GM19467 (cell line): ENCODE results near the gene NPPB.

Source experiments
- ATAC-seq: cut with Tn5 transposase; IDR thresholded peaks from one replicate; pipeline ENCODE4 v1.9.1; 2021; ENCODE audit warnings: mild to moderate bottlenecking, moderate library complexity; ENCODE audit not compliant: unreplicated experiment

NPPB gene

DNA sequence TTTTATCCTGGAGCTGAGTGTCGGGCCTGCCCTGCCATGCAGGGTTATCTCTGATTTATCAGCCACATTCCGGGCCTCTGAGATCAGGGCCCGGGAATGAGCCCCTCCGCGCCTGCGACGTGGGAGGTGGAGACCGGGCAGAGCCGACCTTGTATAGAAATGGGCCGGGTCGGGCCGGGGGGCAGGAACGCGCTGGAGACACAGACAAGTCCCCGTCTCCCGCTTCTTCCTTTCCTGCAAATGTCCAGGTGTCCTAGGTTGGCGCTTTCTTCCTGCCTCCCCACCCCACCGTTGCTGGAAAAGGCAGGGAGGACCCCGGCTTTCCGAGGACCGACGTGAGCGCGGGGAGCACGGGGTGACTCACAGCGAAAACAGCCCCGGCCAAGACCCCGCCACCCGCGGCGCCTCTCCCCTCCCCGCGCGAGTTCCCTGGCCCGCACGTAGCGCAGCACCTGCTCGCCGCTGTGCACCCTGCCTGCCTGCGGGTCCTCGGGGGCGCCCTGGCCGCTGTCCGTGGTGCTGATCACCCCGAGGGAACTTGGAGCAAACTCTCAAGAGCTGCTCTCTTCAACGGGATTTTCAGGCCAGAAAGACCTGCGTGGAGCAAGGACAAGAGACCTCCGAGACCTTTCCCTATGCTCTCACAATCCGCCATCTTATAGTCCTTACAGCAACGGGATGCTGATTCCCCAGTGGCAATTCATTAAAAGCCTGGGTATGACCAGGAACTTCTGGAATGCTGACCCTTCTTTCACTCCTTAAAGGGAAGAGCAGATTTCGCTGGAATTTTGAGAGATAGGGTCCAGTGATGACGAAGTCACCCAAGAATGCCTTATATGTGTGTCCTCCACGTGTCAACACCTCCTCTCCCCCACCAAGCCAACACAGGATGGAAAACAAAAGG is 475 bp upstream of the NPPB start:
- no peak for ATAC-seq

DNA sequence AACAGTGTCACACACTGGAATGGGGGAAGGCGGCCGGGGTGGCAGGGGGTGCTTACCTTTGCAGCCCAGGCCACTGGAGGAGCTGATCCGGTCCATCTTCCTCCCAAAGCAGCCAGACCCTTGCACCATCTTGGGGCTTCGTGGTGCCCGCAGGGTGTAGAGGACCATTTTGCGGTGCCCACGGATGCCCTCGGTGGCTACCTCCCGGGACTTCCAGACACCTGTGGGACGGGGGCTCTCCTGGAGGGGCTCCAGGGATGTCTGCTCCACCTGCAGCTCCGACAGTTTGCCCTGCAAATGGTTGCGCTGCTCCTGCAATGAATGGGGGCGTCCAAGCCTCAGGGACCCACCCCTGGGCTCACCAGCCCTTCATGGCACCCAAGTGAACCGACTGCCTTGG is 587 bp downstream of the NPPB start:
- no peak for ATAC-seq

DNA sequence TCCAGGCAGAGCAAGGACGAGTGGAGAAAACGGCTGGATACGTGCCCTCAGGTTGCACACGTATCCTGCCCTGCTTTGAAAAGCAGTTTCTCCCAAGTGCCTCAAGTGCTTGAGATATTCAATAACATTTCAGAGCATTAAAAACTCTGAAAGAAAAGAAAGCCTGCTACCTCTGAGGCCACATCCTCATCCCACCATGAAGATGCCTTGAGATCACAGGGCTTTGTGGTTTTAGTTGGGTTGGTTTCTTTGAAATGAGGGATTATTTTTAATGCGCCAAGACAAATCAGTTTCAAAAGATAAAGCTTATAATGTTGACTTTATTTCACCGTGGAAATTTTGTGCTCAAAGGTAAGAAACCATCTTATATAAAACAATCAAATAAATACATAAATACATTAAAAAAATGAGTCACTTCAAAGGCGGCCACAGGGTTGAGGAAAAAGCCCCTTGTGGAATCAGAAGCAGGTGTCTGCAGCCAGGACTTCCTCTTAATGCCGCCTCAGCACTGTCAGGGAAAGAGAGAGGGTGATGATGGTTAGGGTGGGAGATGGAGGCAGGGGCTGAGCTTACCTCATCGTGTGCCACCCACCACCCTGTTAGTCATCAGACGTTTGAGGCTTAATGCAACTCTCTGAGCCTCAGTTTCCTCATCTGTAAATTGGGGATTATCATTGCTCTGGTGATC is 1.4 kb downstream of the NPPB start:
- ATAC-seq = no peak

DNA sequence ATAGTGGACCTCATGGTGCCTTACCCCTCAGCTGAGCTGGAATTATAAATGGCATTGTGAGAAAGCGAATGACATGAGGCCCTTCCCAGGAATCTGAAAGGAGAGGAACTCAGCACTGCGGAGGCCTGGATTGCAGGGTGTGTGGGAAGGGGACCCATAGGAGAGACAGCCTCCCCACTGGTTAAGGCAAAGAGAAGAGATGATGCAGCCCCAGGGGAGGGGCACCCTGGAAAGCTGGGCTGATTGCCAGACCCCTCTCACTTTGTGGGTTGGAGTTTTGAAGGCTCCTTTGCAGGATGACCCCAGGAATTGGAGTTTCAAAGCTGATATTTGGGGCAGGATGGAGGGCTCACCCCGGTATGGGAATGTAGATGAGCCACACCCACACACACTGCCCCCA is 2.0 kb downstream of the NPPB start:
- no peak for ATAC-seq

DNA sequence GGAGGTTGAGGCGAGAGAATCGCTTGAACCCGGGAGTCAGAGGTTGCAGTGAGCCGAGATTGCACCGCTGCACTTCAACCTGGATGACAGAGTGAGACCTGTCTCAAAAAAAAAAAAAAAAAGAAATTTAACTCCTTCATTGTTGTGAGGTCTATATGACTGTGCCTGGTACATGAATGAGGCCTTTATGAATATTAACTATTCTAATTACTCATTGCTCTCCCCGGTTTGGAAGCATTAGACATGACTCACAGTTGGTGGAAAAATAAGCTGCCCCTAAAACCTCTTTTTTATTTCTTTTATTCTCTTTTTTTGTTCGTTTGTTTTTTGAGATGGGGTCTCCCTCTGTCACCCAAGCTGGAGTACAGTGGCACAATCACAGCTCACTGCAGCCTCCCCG is 3.3 kb downstream of the NPPB start:
- no peak for ATAC-seq

DNA sequence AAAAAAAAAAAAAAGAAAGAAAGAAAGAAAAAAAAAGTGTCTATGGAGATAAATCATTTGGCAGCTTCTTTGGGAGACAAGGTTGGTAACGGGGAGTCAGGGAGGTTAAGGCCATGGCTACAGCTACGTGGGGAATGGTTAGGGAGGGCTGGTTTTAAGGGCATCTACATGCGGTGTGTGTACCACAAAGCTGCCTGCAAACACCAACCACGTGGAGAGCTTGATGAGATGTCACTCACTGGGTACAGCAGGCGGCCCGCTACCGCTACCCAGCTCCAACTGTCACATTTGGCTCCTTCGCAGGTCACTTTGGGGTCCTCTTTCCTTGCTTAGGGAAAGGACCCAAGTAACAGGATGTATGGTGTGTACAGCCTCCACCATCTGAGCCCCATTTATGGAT is 4.2 kb downstream of the NPPB start:
- no peak for ATAC-seq

DNA sequence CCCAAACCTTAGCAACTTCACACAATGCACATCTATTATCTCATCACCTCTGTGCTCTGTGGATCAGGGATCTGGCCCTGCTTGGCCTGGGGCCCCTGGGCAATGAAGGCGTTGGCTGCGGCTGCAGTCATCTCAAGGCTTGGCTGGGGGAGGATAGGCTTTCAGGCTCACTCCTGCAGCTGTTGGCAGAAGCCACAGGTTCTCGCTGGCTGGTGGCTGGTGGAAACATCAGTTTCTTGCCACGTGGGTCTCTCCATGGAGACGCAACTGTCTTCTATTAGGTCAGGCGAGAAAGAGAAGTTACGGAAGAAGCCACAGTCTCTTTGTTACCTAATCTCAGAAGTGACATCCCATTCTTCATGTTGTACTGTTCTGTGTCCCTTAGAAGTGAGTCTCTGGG is 7.6 kb downstream of the NPPB start:
- ATAC-seq = no peak

DNA sequence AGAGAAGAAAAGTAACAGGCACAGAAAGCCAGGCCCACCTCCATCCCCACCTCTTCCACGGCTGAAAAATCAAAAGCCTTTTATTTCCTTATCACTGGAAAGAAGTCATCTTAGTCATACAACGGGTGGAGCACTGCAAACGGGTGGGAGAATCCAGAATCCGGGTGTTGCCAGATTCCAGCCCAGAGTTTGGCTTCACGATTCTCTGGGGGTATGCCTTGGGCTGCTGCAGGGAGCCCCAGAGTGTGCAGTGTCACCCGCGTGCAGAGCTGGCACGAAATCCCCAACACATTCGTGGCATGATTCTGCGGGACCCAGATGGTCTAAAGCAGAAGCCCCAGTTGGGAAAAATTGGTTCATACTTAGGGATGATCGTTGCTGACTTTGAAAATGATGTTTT is 8.6 kb downstream of the NPPB start:
- ATAC-seq = no peak

DNA sequence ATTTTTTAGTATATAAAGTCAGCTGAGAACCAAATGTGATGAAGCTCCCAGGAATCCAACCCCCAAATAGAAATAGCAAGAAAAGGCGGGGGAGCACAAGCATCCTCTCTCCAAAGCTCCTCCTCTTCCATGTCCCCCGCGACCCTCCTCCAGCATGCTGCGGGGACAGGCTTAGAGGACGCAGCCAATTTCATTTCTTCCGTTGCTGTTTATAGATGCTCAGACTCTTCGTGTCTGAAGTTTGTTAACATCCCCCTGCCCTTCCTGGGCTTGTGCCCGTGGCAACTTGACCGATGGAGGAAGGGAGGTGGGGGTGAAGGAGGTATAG is 10.4 kb downstream of the NPPB start:
- no peak for ATAC-seq

DNA sequence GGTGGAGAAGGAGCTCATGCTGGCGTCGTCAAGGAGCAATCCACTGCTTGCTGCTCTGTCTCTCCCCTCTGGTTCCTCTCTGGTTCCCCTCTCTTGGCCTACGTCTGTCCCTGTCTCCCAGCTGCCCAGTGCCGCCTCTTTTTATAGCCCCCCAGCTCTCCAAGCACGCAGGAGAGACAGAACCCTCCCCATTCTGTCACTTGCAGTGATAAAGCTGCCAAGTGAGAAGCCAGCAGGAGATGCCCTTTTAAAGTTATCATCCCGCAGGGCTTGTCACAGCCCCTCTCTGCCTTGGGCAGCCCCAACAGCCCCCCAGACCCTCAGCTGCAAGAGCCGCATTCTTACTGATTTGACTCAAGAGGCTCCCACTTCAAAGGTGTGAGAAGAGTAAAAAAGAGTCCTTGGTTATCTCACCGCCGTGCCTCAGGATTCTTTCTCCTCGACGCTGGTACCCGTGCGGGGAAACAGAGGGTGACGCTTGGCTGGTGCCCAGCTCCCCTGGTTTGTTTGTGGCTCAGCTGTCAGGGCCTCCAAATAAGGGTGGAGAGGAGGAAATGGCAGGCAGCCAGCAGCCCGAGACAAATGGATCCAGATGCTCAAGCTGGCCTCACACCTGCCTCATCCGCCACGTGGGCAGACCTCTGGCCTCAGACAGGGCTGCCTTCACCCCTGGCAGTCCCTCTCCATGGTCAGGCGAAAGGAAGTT is 10.9 kb downstream of the NPPB start, which contains the start of gene NPPA:
TSS of gene NPPA (minus strand) at position 117 of the 706 bp plus-strand sequence. CDS start at position 18, 99 bp downstream.
- ATAC-seq = no peak

DNA sequence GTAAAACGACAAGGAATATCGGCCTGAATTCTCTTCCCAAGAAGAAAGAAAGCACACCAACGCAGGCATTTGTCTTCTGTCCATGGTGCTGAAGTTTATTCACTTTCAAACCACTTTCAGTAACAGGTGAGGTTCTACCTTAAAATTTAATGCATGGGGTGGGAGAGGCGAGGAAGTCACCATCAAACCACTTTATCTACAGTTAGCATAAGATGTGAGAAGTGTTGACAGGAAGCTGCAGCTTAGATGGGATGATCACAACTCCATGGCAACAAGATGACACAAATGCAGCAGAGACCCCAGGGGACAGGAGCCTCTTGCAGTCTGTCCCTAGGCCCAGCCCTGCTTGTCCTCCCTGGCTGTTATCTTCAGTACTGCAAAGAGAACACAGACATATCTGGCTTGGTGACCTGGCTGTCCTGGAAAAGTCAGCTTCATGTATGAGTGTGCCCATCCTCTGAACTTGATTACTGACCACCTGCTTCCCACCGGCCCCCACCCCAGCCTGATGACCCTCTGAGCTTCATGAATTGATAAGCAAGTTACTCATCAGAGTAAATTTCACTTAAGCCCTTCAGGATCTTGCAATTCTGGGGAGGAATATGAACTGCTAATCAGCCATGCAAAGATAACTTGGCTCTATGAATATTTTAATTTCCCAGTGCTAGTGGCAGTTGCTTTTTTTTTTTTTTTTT is 13.0 kb downstream of the NPPB start:
- no peak for ATAC-seq

DNA sequence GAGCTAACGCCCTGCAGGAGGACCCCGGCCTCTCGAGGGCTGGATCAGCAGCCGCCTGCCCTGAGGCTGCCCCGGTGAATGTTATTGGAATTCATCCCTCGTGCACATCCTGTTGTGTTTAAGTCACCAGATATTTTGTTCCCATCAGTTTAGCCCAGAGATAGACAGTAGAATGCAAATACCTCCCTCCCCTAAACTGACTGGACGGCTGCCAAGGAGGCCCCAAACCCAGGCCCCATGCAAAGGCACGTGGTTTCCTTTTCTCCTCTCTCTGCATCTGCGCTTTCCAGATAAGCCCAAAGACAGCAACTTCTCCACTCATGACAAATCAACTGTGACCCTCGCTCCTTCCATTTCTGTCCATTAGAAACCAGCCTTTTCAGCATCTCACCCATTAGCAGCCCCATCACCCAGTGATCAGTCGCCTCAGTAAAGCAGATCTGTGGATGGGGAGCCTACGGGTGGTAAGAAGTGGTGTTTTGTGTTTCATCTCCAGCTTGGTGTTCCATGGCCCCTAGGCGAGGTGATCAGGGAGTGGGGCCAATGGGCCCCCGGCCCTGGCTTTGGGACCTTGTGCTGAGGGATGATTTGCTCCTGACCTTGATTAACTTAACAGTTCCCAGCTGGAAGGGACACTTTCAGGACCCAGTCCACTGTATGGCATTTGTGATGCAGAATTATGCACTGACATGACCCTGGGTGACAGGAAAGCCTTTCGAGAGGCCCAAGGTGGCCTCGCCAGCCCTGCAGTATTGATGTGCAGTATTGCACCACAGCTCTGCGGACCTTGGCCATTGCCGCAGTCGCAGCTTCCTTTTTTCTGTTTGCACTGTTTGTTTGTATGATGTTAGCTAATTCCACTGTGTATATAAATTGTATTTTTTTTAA is 16.3 kb downstream of the NPPB start:
- ATAC-seq = no peak

DNA sequence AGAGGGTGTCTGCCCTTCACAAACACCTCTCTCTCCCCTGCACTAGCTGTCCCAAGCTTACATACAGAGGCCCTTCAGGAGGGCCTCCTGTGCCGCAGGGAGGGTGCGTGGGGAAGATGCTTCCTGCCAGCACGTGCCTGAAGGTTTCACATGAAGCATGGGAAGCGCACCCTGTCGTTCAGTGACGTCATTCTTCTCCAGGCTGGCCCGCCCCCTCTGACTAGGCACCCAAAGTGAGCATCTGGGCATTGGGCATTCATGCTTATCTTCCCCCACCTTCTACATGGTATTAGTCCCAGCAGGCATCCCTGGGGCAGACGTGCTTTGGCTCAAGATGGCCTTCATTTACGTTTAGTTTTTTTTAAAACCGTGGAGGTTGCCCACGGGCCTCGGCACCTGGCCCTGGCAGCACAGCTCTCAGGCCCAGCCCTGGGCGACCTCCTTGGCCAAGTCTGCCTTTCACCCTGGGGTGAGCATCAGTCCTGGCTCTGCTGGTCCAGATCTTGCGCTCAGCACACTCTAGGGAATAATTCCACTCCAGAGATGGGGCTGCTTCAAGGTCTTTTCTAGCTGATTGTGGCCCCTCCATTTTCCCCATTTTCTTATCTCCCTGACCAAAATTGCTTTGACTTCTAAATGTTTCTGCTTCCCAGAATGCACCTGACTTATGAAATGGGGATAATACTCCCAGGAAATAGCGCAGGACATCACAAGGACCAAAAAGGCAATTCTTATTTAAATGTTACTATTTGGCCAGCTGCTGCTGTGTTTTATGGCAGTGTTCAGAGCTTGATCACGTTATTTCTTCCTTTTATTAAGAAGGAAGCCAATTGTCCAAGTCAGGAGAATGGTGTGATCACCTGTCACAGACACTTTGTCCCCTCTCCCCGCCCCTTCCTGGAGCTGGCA is 17.2 kb downstream of the NPPB start:
- no peak for ATAC-seq

DNA sequence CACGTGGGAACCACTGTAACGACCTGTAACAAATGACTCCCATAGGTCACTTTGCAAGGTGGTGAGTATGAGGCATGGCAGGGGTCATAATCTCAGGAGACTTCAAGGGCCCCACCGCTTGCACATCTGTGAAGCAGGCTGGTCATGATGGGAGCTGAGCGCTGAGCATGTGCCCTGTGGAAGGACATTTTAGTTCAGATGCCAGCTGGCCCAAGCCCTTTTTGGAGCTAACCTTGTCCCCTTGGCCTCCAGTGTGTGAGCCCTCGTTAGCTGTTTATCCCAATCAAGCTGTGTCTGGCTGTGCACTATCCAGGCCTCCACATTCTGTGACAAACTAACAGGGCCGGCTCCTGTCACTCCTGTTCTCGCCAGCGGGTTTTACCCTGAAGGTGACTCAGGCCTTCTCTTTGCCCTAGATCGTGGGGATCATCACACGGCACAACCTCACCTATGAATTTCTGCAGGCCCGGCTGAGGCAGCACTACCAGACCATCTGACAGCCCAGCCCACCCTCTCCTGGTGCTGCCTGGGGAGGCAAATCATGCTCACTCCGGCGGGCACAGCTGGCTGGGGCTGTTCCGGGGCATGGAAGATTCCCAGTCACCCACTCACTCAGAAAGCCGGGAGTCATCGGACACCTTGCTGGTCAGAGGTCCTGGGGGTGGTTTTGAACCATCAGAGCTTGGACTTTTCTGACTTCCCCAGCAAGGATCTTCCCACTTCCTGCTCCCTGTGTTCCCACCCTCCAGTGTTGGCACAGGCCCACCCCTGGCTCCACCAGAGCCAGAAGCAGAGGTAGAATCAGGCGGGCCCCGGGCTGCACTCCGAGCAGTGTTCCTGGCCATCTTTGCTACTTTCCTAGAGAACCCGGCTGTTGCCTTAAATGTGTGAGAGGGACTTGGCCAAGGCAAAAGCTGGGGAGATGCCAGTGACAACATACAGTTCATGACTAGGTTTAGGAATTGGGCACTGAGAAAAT is 18.7 kb downstream of the NPPB start:
- no peak for ATAC-seq

DNA sequence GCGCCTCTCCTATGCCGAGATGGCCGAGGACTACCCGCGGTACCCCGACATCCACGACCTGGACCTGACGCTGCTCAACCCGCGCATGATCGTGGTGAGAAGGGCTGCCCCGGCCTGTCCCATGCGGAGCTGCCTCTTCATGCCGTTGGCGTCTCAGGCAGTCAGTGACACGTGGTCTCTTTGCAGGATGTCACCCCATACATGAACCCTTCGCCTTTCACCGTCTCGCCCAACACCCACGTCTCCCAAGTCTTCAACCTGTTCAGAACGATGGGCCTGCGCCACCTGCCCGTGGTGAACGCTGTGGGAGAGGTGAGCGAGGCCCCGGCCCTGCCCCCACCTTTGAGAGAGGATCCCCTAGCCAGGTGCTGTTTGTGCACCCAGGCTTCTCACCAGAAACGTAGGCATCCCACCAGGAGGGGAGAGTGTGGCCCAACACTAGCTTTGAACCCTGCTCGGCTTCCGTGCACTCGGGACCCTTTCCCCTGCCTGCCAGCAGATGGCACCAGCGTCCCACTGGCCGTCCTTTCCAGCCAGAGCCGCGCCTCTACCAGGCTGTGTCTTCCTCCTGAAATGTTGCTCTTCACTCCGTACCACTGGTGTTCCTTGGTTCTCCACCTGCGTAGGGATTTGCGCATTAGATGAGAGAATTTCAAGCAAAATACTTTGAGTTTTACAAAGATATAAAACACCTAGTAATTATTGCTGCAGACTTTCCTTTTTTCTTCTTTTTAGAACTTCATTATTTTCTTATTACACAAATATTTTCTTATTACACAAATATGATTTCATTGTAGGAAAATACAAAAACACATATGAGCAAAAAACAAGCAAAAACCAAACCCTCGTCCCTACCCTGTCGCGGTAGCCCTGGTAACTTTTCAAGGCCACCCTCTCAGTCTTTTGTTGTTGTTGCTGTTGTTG is 20.1 kb downstream of the NPPB start:
- no peak for ATAC-seq

DNA sequence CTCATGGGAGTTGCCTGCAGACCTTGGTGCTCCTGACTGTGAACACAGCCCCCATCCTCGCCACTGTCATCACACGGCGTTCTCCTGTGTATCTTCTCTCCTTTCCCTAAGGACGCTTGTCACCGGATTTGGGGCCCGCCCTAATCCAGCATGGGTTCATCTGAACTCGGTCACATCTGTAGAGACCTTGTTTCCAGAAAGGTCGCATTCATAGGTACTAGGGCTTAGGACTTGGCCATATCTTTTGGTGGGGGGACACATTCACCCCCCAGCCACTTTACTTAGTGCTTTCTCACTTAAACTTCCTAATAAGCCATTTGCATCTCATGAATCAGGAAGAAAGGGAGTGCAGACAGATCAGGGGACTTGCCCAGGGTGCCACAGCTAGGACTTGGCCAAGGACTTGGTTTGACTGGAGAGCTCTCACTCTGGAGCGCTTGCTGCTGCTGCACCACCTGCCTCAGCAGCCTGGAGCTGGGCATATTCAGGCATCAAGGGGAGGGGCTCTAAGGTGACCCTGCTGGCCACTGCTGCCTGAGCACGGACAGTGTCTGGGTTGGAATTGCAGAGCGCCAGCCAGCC is 20.9 kb downstream of the NPPB start:
- ATAC-seq = no peak
